Measurements from ENCODE around the gene SLC35F2.
"Not testable (repeated sequence)": the region's sequence is repeated elsewhere in the genome, so short reads cannot be mapped to it uniquely, and the experiment has no call there.

The SLC35F2 gene, protein sequence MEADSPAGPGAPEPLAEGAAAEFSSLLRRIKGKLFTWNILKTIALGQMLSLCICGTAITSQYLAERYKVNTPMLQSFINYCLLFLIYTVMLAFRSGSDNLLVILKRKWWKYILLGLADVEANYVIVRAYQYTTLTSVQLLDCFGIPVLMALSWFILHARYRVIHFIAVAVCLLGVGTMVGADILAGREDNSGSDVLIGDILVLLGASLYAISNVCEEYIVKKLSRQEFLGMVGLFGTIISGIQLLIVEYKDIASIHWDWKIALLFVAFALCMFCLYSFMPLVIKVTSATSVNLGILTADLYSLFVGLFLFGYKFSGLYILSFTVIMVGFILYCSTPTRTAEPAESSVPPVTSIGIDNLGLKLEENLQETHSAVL

DNA sequence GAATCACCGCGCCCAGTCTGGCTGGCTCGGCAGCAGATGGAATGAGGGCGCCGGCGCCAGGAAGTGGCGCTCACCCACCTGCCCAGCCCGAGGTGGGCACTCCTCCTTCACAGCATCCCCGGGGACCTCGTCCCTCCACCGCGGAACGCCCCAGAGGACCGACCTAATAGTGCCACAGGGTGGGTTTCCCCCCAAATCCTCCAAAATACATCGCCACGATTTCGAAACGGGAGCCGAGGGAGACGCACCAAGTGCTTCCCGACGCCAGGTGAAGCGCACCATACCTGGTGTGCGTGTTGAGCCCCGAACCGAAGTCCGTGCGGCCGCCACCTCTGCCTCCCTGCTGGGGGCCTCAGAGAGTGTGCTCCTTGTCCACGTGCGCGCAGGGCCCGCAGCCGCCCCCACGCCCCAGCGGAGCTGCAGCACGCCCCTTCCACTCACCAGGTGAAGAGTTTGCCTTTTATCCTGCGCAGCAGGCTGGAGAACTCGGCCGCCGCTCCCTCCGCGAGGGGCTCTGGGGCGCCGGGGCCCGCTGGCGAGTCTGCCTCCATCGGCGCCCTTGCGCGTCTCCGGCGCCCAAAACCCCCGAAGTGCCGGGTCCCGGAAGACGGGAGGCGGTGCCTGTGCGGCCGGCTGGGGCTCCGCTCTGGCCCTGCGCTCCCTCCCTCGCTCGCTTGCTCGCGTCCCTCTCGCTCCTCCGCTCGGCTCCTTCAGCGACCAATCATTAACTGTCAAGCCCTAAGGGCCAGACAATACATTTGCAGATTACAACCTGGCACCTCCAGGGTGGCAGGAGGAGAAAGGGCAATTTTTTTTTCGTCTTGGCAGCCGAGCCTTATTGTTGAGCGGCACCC is at the start of gene SLC35F2:
TSS of gene SLC35F2 (minus strand) at position 571 of the 854 bp plus-strand sequence. CDS start at position 551, 20 bp downstream.
- peak; percentile 69 to 73 for DNase-seq

DNA sequence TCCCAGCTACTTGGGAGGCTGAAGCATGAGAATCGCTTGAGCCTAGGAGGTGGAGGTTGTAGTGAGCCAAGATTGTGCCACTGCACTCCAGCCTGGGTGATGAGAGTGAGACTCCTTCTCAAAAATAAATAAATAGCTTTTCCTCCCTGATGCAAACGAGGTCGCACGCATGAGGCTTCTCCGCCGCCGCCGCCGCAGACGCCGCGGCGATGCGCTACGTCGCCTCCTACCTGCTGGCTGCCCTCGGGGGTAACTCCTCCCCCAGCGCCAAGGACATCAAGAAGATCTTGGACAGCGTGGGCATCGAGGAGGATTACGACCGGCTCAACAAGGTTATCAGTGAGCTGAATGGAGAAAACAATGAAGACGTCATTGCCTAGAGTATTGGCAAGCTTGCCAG is 49.6 kb upstream of the SLC35F2 start:
- DNase-seq = no peak

DNA sequence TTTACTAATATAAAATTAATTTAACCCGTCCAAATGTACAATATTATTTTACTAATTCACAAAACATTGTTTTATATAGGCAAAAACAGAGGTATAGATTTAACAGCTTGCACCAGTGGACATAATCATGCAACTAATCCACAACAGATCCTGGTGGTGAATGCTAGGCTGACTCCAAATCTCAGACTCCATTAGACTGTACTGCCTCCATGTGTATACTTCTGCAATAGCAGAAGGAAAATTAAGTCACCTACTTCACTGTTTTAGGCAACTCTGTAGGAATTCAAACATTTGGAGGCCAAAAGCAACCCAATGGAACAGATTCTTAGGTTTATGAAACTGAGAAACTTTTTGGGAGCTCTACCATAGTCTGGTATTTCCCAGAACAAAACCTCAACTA is 39.7 kb upstream of the SLC35F2 start:
- DNase-seq = no peak

DNA sequence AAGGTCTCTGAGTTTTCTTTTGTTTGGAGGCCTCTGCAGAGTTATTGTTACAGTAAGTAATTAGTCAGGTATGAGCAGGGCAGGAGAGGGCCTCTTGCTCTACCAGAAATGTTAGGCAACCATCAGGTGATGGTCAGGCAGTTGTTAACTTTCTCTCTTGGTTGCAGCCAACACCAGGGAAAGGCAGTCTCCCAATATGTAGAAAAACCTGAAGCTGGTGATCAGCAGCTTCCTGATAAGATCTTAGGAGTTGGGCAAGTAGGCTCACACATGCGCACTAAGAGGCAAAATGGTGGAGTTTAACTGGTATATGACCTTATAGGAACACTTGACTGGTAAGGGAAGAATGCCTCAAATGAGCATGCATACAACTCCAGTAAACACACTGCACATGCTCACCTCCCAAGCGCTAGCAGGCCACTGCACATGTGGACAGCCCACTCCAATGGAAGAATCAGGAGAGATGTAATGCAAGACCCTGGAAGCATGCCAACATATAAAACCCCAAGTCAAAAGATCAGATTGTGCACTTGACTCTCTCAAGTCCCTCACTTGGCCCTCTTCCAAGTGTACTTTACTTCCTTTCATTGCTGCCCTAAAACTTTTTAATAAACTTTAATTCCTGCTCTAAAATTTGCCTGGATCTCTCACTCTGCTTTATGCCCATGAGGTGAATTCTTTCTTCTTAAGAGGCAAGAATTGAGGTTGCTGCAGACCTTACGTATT is 23.7 kb upstream of the SLC35F2 start:
- DNase-seq = no peak

DNA sequence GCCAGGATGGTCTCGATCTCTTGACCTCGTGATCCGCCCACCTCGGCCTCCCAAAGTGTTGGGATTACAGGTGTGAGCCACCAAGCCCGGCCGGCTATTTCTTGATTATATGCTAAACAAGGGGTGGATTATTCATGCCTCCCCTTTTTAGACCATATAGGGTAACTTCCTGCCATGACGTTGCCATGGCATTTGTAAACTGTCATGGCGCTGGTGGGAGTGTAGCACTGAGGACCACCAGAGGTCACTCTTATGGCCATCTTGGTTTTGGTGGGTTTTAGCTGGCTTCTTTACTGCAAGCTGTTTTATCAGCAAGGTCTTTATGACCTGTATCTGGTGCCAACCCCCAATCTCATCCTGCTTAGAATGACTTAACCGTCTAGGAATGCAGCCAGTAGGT is 22.9 kb upstream of the SLC35F2 start:
- not testable (repeated sequence) for DNase-seq

DNA sequence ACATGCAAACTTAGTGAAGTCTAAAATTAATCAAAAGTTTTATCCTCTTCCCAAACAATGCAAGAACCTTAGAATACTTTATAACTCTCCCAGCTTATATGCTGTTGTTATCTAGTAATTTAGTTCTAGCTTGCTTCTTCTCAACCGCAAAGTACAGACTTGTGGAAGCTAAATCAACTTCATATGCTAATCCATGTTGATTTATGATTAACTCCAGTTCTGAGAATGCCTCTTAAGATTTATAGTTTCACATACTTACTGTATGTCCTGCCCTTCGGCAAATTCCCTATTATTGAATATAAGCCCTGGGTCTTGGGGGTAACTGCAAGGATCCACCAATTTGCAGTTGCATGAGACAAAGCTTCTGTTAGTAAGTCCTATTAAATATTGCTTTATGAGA is 17.6 kb upstream of the SLC35F2 start:
- no peak for DNase-seq

DNA sequence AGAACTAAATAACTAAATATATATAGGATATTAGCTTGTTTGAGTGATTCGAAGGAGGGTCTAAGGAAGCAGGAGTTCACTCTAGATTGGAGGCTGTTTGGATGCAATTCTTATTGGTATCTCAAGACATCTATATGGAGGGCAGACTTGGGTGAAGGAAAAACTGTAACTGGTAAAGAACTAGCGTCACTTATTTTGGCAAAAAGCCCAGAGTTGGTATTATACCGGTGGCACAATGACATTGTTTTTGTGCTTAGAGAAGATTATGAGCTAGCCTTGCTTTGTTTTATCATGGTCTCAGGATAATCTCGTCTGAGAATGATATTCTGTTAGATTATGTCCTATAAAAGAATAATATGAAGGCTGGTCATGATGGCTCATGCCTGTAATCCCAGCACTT is 6.0 kb upstream of the SLC35F2 start:
- no peak for DNase-seq

DNA sequence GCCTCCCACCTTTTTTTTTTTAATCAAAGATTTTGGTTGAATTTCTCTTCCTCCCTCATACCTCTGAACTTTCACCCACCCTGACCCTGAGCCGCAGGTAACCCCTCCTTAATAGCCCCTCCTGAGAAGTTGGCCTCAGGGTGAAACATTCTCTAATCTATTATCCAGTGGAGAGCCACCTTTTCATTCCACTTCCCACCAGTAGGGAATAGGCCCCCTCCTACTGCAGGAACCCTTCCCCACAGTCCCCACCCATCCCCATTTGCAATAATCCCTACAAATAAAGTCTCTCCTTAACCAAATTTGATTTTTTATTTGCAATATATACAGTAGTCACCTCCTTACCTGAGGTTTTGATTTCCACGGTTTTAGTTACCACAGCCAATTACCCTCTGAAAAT is 2.1 kb upstream of the SLC35F2 start:
- DNase-seq = no peak

DNA sequence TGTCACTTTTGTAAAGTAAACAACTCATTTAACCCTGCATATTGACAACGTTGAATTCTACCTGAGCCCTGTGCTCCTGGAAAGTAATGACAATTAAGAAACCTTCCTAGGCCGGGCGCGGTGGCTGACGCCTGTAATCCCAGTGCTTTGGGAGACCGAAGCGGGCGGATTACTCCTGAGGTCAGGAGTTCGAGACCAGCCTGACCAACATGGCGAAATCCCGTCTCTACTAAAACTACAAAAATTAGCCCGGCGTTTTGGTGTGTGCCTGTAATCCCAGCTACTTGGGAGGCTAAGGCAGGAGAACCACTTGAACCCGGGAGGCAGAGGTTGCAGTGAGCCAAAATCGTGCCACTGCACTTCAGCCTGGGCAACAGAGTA is 1.6 kb upstream of the SLC35F2 start:
- DNase-seq = not testable (repeated sequence)

DNA sequence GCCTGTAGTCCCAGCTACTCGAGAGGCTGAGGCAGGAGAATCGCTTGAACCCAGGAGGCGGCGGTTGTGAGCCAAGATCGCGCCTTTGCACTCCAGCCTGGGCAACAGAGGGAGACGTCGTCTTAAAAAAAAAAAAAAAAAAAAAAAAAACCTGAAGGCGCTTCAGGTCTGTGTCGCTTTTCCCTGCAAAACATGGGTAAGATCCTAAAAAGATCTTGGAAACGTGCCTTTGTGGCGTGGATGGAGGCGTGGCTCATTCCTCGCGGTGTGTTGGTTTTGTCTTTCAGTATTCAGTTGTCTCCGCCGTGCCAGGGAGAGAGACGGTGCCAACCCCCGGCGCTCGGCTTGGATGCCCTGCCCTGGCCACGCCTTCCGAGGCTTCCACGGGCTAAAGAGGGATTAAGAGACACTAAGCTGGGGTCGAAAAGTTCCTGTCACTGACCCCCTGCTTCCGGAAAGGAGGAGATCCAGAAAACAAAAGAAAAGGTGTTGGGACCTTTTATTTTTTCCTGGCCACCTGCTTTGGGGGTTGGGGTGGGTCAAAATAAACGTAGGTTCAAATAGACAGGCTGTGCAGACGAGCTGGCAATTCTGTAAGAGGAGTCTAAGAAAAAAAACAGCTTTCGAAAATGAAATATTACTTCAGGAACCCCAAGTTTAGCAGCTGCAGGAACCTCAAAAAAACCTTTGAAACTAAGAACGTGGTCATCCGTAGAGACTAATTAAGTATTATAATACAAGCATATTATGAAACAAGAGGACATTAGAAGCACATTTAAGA is 1.1 kb upstream of the SLC35F2 start:
- peak in 1 of 2 experiments; percentile 18 for DNase-seq

DNA sequence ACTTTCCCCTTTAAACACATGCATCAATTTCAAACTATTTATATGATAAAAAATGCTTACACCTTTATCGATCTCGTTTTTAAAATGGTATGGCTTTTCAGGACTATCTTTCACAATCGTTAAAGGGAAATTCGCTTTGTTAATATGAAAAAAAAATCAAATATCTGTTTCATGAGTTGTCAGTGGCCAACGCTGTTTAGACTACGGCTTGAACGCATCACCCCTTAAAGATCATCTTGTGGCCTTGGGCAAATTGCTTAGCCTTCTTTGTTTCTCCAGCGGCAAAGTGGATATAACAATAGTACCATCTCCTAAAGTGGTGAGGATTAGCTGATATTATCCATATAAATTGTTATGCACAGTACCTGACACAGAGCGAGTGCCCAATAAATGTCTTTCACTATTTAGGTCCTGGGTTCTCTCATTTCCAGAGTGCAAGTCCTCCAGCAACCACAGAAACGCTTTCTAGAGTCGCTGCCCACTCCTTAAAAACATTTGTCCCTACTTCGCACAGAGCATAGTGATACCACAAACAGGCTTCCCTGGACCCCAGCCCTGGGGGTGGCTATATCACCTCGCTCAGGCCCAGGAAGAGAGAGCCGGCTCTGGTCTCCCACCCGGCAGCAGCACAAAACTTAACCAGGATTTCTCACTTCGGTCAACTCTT is 904 bp downstream of the SLC35F2 start:
- DNase-seq = no peak

DNA sequence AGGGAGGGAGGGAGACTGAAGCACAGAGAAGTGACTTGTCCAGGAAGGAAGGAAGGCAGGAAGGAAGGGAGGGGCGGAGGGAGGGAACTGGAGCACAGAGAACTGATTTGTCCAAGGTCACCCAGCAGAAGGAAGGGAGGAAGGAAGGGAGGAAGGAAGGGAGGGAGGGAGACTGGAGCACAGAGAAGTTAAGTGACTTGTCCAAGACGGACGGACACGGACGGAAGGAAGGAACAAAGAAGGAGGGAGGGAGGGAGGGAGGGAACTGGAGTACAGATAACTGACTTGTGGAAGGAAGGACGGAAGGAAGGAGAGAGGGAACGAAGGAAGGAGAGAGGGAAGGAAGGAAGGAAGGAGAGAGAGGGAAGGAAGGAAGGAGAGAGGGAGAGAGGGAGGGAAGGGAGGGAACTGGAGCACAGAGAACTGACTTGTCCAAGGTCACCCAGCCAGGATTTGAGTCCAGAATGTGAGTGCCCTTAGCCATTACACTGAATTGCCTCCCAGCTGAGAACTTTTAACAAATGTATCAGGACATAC is 1.5 kb downstream of the SLC35F2 start:
- no peak for DNase-seq

DNA sequence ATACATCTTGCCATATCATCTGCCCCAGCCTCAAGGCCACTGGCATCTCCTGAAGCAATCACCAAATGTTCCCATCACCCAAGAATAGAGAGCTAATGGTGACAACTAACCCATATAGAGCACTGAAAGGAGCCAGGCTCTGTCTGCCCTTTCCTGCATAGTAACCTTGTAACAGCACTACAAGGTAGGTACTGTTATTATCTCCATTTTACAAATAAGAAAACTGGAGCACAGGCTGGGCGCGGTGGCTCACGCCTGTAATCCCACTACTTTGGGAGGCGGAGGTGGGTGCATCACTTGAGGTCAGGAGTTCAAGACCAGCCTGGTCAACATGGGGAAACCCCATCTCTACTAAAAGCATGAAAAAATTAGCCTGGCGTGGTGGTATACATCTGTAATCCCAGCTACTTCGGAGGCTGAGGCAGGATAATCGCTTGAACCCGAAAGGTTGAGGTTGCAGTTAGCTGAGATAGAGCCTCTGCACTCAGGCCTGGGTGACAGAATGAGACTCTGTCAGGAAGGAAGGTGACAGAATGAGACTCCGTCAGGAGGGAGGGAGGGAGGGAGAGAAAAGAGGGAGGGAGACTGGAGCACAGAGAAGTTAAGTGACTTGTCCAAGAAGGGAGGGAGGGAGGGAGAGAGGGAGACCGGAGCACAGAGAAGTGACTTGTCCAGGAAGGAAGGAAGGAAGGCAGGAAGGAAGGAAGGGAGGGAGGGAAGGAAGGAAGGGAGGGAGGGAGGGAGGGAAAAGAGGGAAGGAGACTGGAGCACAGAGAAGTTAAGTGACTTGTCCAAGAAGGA is 2.2 kb downstream of the SLC35F2 start:
- no peak for DNase-seq

DNA sequence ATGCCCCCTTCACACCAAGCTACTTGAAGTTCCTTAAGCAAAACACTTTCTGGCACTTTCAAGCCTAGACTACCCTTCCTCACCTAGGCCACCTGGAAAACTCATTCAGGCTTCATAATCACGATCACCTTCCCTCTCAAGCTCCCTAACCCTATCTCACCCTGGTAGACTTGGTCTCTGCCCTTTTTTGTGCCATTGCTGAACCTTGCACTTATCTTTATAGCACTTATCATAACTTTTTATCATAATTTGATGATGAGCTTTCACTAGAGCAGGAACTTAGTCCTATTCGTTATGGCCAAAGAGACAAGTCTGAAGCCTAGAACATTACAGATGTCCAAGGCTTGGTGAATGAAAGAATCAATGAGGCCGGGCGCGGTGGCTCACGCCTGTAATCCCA is 5.5 kb downstream of the SLC35F2 start:
- DNase-seq = no peak

DNA sequence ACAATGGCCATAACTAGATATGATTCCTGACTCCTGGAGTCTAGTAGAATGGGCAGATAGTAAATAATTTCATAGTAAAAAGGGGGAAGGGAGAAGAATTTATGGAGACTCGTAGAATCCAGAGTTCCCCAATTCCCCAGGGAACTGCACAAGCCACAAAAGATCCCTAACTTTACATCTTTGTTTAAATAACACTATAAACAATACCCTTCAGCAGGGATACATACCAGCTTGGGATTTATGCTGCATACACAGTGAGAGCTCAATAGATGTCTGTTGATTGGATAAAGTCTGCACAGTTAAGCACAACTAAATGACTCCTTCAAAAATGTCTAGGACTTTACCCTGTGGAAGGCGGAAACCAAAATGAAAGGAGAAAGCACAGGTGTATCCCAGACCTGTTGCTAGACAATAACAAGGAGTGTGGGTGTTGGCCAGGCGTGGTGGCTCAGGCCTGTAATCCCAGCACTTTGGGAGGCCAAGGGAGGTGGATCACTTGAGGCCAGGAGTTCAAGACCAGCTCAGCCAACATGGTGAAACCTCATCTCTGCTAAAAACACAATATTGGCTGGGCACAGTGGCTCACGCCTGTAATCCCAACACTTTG is 6.8 kb downstream of the SLC35F2 start:
- DNase-seq = no peak

DNA sequence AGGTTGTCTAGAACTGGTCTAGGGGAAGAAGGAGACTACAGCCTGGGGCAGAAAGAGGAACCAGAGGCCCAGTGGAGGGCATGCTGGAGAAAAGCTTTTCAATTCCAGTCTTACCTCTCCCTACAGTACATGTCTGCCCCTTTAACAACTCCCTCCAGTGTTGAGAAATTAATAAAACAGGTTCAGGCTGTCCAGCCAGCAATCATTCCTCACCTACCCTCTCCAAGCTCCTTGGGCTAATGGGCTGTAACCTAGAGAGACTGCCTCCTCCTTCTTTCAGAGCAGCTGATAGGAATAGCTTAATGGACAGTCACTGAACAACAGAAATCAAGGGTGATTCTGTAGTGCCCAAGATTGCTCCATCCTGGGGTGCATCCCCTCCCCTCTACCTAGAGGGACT is 8.8 kb downstream of the SLC35F2 start:
- no peak for DNase-seq

DNA sequence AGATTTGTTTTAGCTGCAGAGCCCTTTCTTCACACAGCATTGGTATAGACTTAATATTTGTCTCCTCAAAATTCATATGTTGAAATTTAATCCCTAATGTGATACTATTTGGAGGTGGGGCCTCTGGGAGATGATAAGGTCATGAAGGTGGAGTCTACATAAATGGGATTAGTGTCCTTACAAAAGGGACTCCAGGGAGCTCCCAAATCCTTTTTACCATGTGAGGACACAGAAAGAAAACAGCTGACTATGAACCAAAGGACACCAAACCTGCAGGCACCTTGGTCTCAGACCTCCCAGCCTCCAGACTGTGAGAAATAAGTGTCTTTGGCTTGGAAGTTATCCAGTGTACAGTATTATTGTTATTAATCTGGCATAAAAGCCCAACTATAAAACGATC is 10.2 kb downstream of the SLC35F2 start:
- no peak for DNase-seq

DNA sequence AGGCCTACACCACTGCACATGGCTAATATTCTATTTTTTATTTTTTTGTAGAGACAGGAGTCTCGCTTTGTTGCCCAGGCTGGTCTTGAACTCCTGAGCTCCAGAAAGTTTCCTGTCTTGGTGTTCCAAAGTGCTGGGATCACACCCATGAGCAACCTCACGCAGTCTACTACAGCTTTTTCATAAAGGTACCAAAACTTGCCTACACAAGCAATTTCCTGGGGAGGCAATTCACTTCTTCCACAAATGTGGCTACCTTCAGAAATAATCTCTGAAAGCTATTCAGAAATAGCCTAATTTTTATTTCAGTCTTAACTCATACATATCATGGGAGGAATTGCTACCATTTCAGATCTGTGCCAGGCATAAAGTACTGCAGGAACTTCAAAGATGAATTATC is 11.4 kb downstream of the SLC35F2 start:
- no peak for DNase-seq

DNA sequence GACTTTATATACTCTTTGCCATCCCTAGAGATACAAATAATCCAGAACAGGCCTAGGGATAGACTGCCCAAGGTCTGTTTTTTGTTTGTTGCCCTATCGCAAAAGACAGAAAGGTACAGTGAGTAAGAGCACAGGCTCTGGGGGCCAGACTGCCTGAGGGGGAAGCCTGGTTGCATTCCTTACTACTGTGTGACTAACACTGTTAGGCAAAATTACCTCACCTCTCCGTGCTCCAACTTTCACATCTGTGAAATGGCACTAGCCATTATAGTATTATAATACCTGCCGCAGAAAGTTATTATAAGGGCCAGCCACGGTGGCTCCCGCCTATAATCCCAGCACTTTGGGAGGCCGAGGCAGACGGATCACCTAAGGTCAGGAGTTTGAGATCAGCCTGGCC is 14.5 kb downstream of the SLC35F2 start:
- no peak for DNase-seq

DNA sequence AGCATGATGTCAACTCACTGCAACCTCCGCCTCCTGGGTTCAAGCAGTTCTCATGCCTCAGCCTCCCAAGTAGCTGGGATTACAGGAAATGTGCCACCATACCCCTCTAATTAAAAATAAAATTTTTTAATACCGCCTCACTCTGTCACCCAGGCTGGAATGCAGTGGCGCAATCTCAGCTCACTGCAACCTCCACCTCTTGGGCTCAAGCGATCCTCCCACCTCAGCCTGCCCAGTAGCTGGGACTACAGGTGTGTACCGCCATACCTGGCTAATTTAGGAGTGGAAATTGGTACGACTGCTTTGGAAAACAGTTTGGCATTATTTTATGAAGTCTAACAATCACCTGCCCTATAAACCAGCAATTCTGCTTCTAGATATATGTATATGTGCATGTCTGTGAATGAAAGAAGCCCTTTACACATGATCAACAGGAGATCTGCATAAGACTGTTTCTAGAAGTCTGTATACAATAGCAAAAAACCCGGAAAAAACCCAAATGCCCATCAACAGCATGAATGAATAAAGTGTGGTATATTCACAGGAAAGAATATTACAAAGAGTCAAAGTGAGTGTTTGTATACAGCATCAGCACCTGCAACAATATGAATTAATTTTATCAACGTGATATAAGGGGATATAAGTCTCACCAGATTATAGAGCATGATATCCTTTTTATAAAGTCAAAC is 16.0 kb downstream of the SLC35F2 start:
- no peak for DNase-seq

Measured in NCI-H1930 (cell line).